ENCODE measurements around the gene OGN.

The OGN gene

GRCh38 chr9:92342825-92343488 is 61.4 kb downstream of the OGN start:
- no peak for DNase-seq

GRCh38 chr9:92341578-92341977 is 62.8 kb downstream of the OGN start:
- no peak for DNase-seq

- no peak for DNase-seq
These were observed 71.1 kb downstream of the OGN start for GRCh38 chr9:92333282-92333634.
